Keratinocyte (primary cell): ENCODE data around the gene FBLN7. TPM values are rescaled to one million over a fixed set of nuclear protein-coding genes. Genes with fewer than 3 reads are reported as not detected.

Source experiments
- DNase-seq: peaks from one replicate; pipeline ENCODE4 v3.0.0-alpha.2; 2011; ENCODE audit warnings: low read depth, missing footprints, low spot score
- FAIRE-seq: peaks from 2 replicates; lab custom pipeline; 2011; peaks lifted over from hg19 to GRCh38; lab: Jason Lieb, UNC
- H2AFZ ChIP-seq: 2 replicates; pipeline ENCODE4 v1.6.0; 2012; ENCODE audit warnings: low read length, control low read depth, inconsistent platforms; ENCODE audit not compliant: control insufficient read depth
- H3K27ac ChIP-seq: 2 replicates; pipeline ENCODE4 v1.5.1; 2011; ENCODE audit warnings: low read length; ENCODE audit not compliant: control insufficient read depth, insufficient read depth
- H3K27me3 ChIP-seq: 3 replicates; pipeline ENCODE4 v1.6.0; 2011; ENCODE audit warnings: low read length; ENCODE audit not compliant: control insufficient read depth, insufficient read depth; ENCODE audit errors: extremely low read depth
- H3K36me3 ChIP-seq, 2 experiments: 2 replicates in 1 of 2; 3 replicates in 1 of 2; pipeline ENCODE4 v1.5.1; 2011; ENCODE audit warnings: low read length in 2 of 2, mild to moderate bottlenecking in 1 of 2; ENCODE audit not compliant: control insufficient read depth in 2 of 2, insufficient read depth in 2 of 2; ENCODE audit errors: extremely low read depth in 1 of 2
- H3K4me1 ChIP-seq: 3 replicates; pipeline ENCODE4 v1.5.1; 2011; ENCODE audit warnings: low read length; ENCODE audit not compliant: control insufficient read depth, insufficient read depth; ENCODE audit errors: extremely low read depth
- H3K4me2 ChIP-seq: 3 replicates; pipeline ENCODE4 v1.6.0; 2011; ENCODE audit warnings: low read depth, low read length; ENCODE audit not compliant: control insufficient read depth, insufficient read depth; ENCODE audit errors: extremely low read depth
- H3K4me3 ChIP-seq, 3 experiments: fragments of 200-600 bp in 1 of 3; sonication (generic) in 1 of 3; 2 replicates in 2 of 3; 3 replicates in 1 of 3; pipeline ENCODE4 v1.5.1; 2011 to 2016; ENCODE audit warnings: low read length in 3 of 3, mild to moderate bottlenecking in 3 of 3, control low read depth in 2 of 3, inconsistent platforms in 1 of 3, low read depth in 1 of 3, mixed read lengths in 1 of 3, mixed run types in 1 of 3, moderate library complexity in 1 of 3; ENCODE audit not compliant: control insufficient read depth in 2 of 3, insufficient read depth in 2 of 3; ENCODE audit errors: extremely low read depth in 1 of 3
- H3K79me2 ChIP-seq: 2 replicates; pipeline ENCODE4 v1.6.0; 2012; ENCODE audit warnings: low read length; ENCODE audit not compliant: control insufficient read depth, insufficient read depth
- H3K9ac ChIP-seq: 3 replicates; pipeline ENCODE4 v1.6.0; 2011; ENCODE audit warnings: low read length; ENCODE audit not compliant: control insufficient read depth, insufficient read depth; ENCODE audit errors: extremely low read depth
- H3K9me1 ChIP-seq: 3 replicates; pipeline ENCODE4 v1.6.0; 2011; ENCODE audit warnings: low read length; ENCODE audit not compliant: control insufficient read depth, insufficient read depth; ENCODE audit errors: extremely low read depth
- H3K9me3 ChIP-seq: 2 replicates; pipeline ENCODE4 v1.5.1; 2012; ENCODE audit warnings: low read depth, low read length; ENCODE audit not compliant: control insufficient read depth
- H4K20me1 ChIP-seq: 3 replicates; pipeline ENCODE4 v1.6.0; 2011; ENCODE audit warnings: low read length; ENCODE audit not compliant: control insufficient read depth, insufficient read depth; ENCODE audit errors: extremely low read depth
- CTCF ChIP-seq, 3 experiments: IDR thresholded peaks in 1 of 3; conservative IDR thresholded peaks in 1 of 3; optimal IDR thresholded peaks in 1 of 3; 2 replicates in 2 of 3; 3 replicates in 1 of 3; pipeline versions ENCODE3 to v1.5.1; 2011; ENCODE audit warnings: low read length in 3 of 3, mild to moderate bottlenecking in 3 of 3, moderate library complexity in 2 of 3, control low read depth in 1 of 3, inconsistent platforms in 1 of 3; ENCODE audit not compliant: insufficient read depth in 2 of 3; ENCODE audit errors: extremely low read depth in 1 of 3
- EZH2 ChIP-seq: IDR thresholded peaks from one replicate; pipeline ENCODE4 v1.6.1; 2012; ENCODE audit warnings: inconsistent platforms, mild to moderate bottlenecking, low read length, moderate library complexity
- dilution Hi-C: fragments of 300-500 bp; cut with MboI; formaldehyde crosslinking; loops from one replicate; pipeline ENCODE4 v1.7.0; 2020; ENCODE audit warnings: low sequenced_read_pairs; ENCODE audit not compliant: extremely low pct_ligation_motif_present
- polyA plus RNA-seq, 5 experiments: library from polyadenylated mRNA; depleted of rRNA in 3 of 5; stranded (reverse) in 3 of 5; stranded (forward) in 1 of 5; unstranded in 1 of 5; fragments of >200 nt; gene quantifications; 1 replicate in 1 of 5; 2 replicates in 3 of 5; 3 replicates in 1 of 5; pipeline versions ENCODE4 v1.2.1 to v1.2.3, GENCODE V29; 2011 to 2012; ENCODE audit warnings: missing spikeins in 2 of 5, low read depth in 1 of 5, low replicate concordance in 1 of 5

Gene FBLN7
- polyA plus RNA-seq, 1 donor (not counting 4 experiments of a cell fraction or from before 2014, with no cell fraction given): not detected

- H2AFZ ChIP-seq: no peak overlapping the region
- DNase-seq: no peak
Measured at GRCh38 chr2:112147382-112148168, 9.4 kb downstream of the FBLN7 start.

GRCh38 chr2:112148477-112148876 is 10.3 kb downstream of the FBLN7 start:
- H3K4me3 ChIP-seq: no peak overlapping the region
- dilution Hi-C loops: no loop called here
- FAIRE-seq: no peak
- no peak overlapping the region for H3K4me2 ChIP-seq
- H3K9me1 ChIP-seq: no peaks in the 10 kb centered on the region
- peaks cover 5% of the 10 kb centered on the region for H3K27me3 ChIP-seq
- TF ChIP-seq EZH2 (no peak), CTCF (optimal IDR thresholded peaks at IDR 0.05 in 1 of 3, IDR thresholded peaks at IDR 0.05 in 1 of 3, conservative IDR thresholded peaks at IDR 0.05 in 1 of 3; ENCODE audit: extremely low read depth in 1 of 3, insufficient read depth in 2 of 3, low read length in 3 of 3) (no peak)
- no peaks in the 10 kb centered on the region for H3K36me3 ChIP-seq
- DNase-seq: no peak
- no peaks in the 10 kb centered on the region for H4K20me1 ChIP-seq
- peaks cover 13% of the 10 kb centered on the region for H3K4me1 ChIP-seq
- no peaks in the 10 kb centered on the region for H3K79me2 ChIP-seq
- H2AFZ ChIP-seq: no peak overlapping the region
- no peak overlapping the region for H3K27ac ChIP-seq
- no peaks in the 10 kb centered on the region for H3K9me3 ChIP-seq
- no peak overlapping the region for H3K9ac ChIP-seq

More at GRCh38 chr2:112147382-112148168, 9.4 kb downstream of the FBLN7 start:
- H4K20me1 ChIP-seq: no peaks in the 10 kb centered on the region
- no peaks in the 10 kb centered on the region for H3K9me3 ChIP-seq
- no peak overlapping the region for H3K4me2 ChIP-seq
- H3K9me1 ChIP-seq: no peaks in the 10 kb centered on the region
- no peaks in the 10 kb centered on the region for H3K36me3 ChIP-seq
- H3K79me2 ChIP-seq: no peaks in the 10 kb centered on the region
- peaks cover 13% of the 10 kb centered on the region for H3K4me1 ChIP-seq
- peaks cover 5% of the 10 kb centered on the region for H3K27me3 ChIP-seq
- H3K27ac ChIP-seq: no peak overlapping the region
- TF ChIP-seq CTCF (optimal IDR thresholded peaks at IDR 0.05 in 1 of 3, IDR thresholded peaks at IDR 0.05 in 1 of 3, conservative IDR thresholded peaks at IDR 0.05 in 1 of 3; ENCODE audit: extremely low read depth in 1 of 3, insufficient read depth in 2 of 3, low read length in 3 of 3) (no peak), EZH2 (no peak)
- dilution Hi-C loops: no loop called here
- no peak overlapping the region for H3K9ac ChIP-seq
- no peak overlapping the region for H3K4me3 ChIP-seq
- no peak for FAIRE-seq
